GM19372 (cell line): ENCODE results near the gene BORCS8.
A peak's percentile ranks its signal among the peaks of the same experiment; 100 is the strongest.
"Not testable (repeated sequence)": the region's sequence is repeated elsewhere in the genome, so short reads cannot be mapped to it uniquely, and the experiment has no call there.

ENCODE experiments used
- ATAC-seq: cut with Tn5 transposase; IDR thresholded peaks from one replicate; pipeline ENCODE4 v1.9.1; 2021; ENCODE audit warnings: mild to moderate bottlenecking, low read depth, moderate library complexity; ENCODE audit not compliant: unreplicated experiment

Gene BORCS8

GRCh38 chr19:19192078-19192882 is at the start of gene BORCS8, which contains the start of gene RFXANK:
TSS of gene BORCS8 (minus strand) at chr19:19192152. CDS start at chr19:19192117, 35 bp downstream.
TSS of gene RFXANK (plus strand) at chr19:19192258. CDS start at chr19:19193947, 1,689 bp downstream.
- ATAC-seq = peak; percentile 92

GRCh38 chr19:19240476-19240875 is 48.5 kb upstream of the BORCS8 start:
- no peak for ATAC-seq

GRCh38 chr19:19239675-19240074 is 47.7 kb upstream of the BORCS8 start:
- no peak for ATAC-seq

GRCh38 chr19:19238126-19238894 is 46.4 kb upstream of the BORCS8 start:
- ATAC-seq = no peak

- ATAC-seq = no peak
These were observed 44.2 kb upstream of the BORCS8 start for GRCh38 chr19:19236173-19236572.

- ATAC-seq = no peak
These were observed 42.4 kb upstream of the BORCS8 start for GRCh38 chr19:19234220-19234816.

- ATAC-seq = no peak
These were observed 40.3 kb upstream of the BORCS8 start for GRCh38 chr19:19232261-19232721.

- ATAC-seq = no peak
These were observed 39.0 kb upstream of the BORCS8 start for GRCh38 chr19:19230999-19231398.

GRCh38 chr19:19229701-19230100 is 37.7 kb upstream of the BORCS8 start:
- no peak for ATAC-seq

- no peak for ATAC-seq
These were observed 35.3 kb upstream of the BORCS8 start for GRCh38 chr19:19227217-19227616.

GRCh38 chr19:19226663-19227062 is 34.7 kb upstream of the BORCS8 start:
- ATAC-seq = no peak

GRCh38 chr19:19226204-19226603 is 34.3 kb upstream of the BORCS8 start:
- no peak for ATAC-seq

GRCh38 chr19:19224852-19225494 is 33.0 kb upstream of the BORCS8 start:
- no peak for ATAC-seq

- no peak for ATAC-seq
These were observed 32.3 kb upstream of the BORCS8 start for GRCh38 chr19:19224150-19224851.

- no peak for ATAC-seq
These were observed 31.7 kb upstream of the BORCS8 start for GRCh38 chr19:19223636-19224035.

GRCh38 chr19:19223060-19223459 is 31.1 kb upstream of the BORCS8 start:
- ATAC-seq = no peak

GRCh38 chr19:19221000-19221399 is 29.0 kb upstream of the BORCS8 start:
- ATAC-seq = not testable (repeated sequence)

- ATAC-seq = no peak
These were observed 27.0 kb upstream of the BORCS8 start for GRCh38 chr19:19218911-19219310.

GRCh38 chr19:19217099-19217498 is 25.1 kb upstream of the BORCS8 start:
- ATAC-seq = no peak

- no peak for ATAC-seq
These were observed 23.8 kb upstream of the BORCS8 start for GRCh38 chr19:19215792-19216191.
